GM06990 (cell line): ENCODE data around the gene PSMA1.

Source experiments
- DNase-seq: peaks from one replicate; pipeline ENCODE4 v3.0.0-alpha.2; 2011; ENCODE audit not compliant: insufficient read length; ENCODE audit errors: extremely low read depth
- H3K27me3 ChIP-seq: replicated peaks from 2 replicates; pipeline ENCODE4 v1.6.0; 2011; ENCODE audit warnings: low read length; ENCODE audit not compliant: control insufficient read depth, insufficient read depth
- H3K36me3 ChIP-seq: 2 replicates; pipeline ENCODE4 v1.5.1; 2011; ENCODE audit warnings: low read length; ENCODE audit not compliant: control insufficient read depth, insufficient read depth
- H3K4me3 ChIP-seq: replicated peaks from 2 replicates; pipeline ENCODE4 v1.5.1; 2011; ENCODE audit warnings: low read depth, mild to moderate bottlenecking, control low read depth, low read length
- TF ChIP-seq, protein P1 (sequence below): IDR thresholded peaks from 2 replicates; pipeline ENCODE4 v1.5.1; 2011; ENCODE audit warnings: low read length, control low read depth, mild to moderate bottlenecking, inconsistent platforms; ENCODE audit not compliant: insufficient read depth, poor library complexity, severe bottlenecking

PSMA1 gene

DNA sequence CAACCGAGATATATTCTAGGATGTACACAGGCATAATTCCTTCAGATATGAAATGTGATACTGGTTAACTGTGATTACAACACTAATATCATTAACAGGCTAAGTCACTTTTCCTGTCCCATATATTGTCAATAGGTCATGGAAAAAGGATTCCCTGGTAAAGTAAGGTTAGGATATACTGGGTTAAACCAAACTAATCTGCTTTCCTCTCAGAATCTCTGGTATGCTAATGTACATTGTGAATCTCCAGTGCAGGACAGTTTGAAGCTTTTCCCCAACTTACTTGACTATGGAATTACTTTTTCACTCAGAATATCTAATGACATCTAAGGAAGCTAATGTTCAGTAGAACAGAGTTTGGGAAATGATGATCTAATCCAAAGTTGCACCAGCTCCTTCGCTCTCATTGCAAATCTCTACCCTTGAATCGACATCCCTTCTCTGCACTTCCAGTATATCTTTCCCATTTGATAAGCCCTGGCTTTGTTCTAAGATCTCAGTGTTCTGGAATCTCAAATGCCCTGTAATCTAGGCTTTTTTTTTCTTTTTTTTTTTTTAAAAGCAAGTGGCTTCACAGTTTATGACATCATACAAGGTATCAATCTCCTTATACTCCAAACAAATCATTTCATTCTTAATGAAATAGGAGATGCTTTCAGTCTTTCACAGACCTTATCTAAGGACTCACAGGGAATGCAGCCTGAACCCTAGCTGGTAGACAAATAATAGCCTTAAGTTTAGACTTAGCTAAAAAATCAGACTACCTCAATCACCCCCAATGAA, 64.3 kb downstream of the PSMA1 start:
- TF ChIP-seq, protein P1, sequence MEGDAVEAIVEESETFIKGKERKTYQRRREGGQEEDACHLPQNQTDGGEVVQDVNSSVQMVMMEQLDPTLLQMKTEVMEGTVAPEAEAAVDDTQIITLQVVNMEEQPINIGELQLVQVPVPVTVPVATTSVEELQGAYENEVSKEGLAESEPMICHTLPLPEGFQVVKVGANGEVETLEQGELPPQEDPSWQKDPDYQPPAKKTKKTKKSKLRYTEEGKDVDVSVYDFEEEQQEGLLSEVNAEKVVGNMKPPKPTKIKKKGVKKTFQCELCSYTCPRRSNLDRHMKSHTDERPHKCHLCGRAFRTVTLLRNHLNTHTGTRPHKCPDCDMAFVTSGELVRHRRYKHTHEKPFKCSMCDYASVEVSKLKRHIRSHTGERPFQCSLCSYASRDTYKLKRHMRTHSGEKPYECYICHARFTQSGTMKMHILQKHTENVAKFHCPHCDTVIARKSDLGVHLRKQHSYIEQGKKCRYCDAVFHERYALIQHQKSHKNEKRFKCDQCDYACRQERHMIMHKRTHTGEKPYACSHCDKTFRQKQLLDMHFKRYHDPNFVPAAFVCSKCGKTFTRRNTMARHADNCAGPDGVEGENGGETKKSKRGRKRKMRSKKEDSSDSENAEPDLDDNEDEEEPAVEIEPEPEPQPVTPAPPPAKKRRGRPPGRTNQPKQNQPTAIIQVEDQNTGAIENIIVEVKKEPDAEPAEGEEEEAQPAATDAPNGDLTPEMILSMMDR = no peak
- peaks cover 5% of the 10 kb centered on the region for H3K36me3 ChIP-seq

More for the DNA sequence above, 64.3 kb downstream of the PSMA1 start:
- Histone ChIP-seq H3K27me3 (no peaks in the 10 kb centered on the region), H3K4me3 (no peak overlapping the region)
- DNase-seq = no peak
